Measurements from ENCODE around the gene C13orf46. TPM values are rescaled to one million over a fixed set of nuclear protein-coding genes. Genes with fewer than 3 reads are reported as not detected.

The C13orf46 gene
- total RNA-seq, 1 experiment from 2014 or later: not detected

GRCh38 chr13:113931841-113932459 lies 41.9 kb downstream of the C13orf46 start:
- H3K27ac Mint-ChIP-seq (ENCODE audit: unreplicated experiment): no peak overlapping the region
- intact Hi-C loops (cut with micrococcal nuclease; ENCODE audit: unreplicated experiment): no loop called here
- BruUV-seq (replicated peaks): no TSS peak
- Histone ChIP-seq H3K4me1 (no peaks in the 10 kb centered on the region), H3K36me3 (ENCODE audit: control insufficient read depth, insufficient read depth, low read length) (no peaks in the 10 kb centered on the region), H3K9me3 (no peaks in the 10 kb centered on the region), H3K4me3 (ENCODE audit: low read depth, low read length) (no peak overlapping the region), H3K27me3 (replicated peaks; ENCODE audit: control insufficient read depth, insufficient read depth, low read length) (no peaks in the 10 kb centered on the region)
- H3K4me1 Mint-ChIP-seq (ENCODE audit: low read depth, unreplicated experiment): no peaks in the 10 kb centered on the region
- no peak for TF ChIP-seq CTCF (IDR thresholded peaks at IDR 0.05; ENCODE audit: insufficient read depth in 1 of 2, low read depth in 1 of 2, low read length in 1 of 2, severe bottlenecking in 1 of 2, unreplicated experiment in 1 of 2)
- H3K27me3 Mint-ChIP-seq (ENCODE audit: insufficient read depth, unreplicated experiment): no peaks in the 10 kb centered on the region
- peak in 1 of 2 experiments; percentile 16 for DNase-seq
- no peaks in the 10 kb centered on the region for H3K9me3 Mint-ChIP-seq (ENCODE audit: unreplicated experiment)
- no peak overlapping the region for H3K4me3 Mint-ChIP-seq (ENCODE audit: unreplicated experiment)
- H3K36me3 Mint-ChIP-seq (ENCODE audit: insufficient read depth, unreplicated experiment): no peaks in the 10 kb centered on the region
- CTCF ChIA-PET: no interaction called here
- POLR2A ChIA-PET: no interaction called here

GRCh38 chr13:113930671-113931637 lies 42.9 kb downstream of the C13orf46 start:
- Histone ChIP-seq H3K27me3 (replicated peaks; ENCODE audit: control insufficient read depth, insufficient read depth, low read length) (no peaks in the 10 kb centered on the region), H3K36me3 (ENCODE audit: control insufficient read depth, insufficient read depth, low read length) (no peaks in the 10 kb centered on the region), H3K4me1 (no peaks in the 10 kb centered on the region), H3K4me3 (ENCODE audit: low read depth, low read length) (no peak overlapping the region), H3K9me3 (no peaks in the 10 kb centered on the region)
- no peaks in the 10 kb centered on the region for H3K9me3 Mint-ChIP-seq (ENCODE audit: unreplicated experiment)
- no TSS peak for BruUV-seq (replicated peaks)
- no peak overlapping the region for H3K4me3 Mint-ChIP-seq (ENCODE audit: unreplicated experiment)
- H3K36me3 Mint-ChIP-seq (ENCODE audit: insufficient read depth, unreplicated experiment): no peaks in the 10 kb centered on the region
- no peaks in the 10 kb centered on the region for H3K27me3 Mint-ChIP-seq (ENCODE audit: insufficient read depth, unreplicated experiment)
- H3K27ac Mint-ChIP-seq (ENCODE audit: unreplicated experiment): no peak overlapping the region
- CTCF ChIA-PET: no interaction called here
- peak in 1 of 2 experiments; percentile 26 for DNase-seq
- no peaks in the 10 kb centered on the region for H3K4me1 Mint-ChIP-seq (ENCODE audit: low read depth, unreplicated experiment)
- intact Hi-C loops (cut with micrococcal nuclease; ENCODE audit: unreplicated experiment): no loop called here
- TF ChIP-seq CTCF (IDR thresholded peaks at IDR 0.05; ENCODE audit: insufficient read depth in 1 of 2, low read depth in 1 of 2, low read length in 1 of 2, severe bottlenecking in 1 of 2, unreplicated experiment in 1 of 2): no peak
- POLR2A ChIA-PET: no interaction called here

- Mint-ChIP-seq H3K27ac (ENCODE audit: unreplicated experiment) (no peak overlapping the region), H3K4me3 (ENCODE audit: unreplicated experiment) (no peak overlapping the region), H3K36me3 (ENCODE audit: insufficient read depth, unreplicated experiment) (no peaks in the 10 kb centered on the region), H3K9me3 (ENCODE audit: unreplicated experiment) (no peaks in the 10 kb centered on the region), H3K27me3 (ENCODE audit: insufficient read depth, unreplicated experiment) (peaks cover 5% of the 10 kb centered on the region), H3K4me1 (ENCODE audit: low read depth, unreplicated experiment) (no peaks in the 10 kb centered on the region)
- Histone ChIP-seq H3K9me3 (no peaks in the 10 kb centered on the region), H3K4me1 (no peaks in the 10 kb centered on the region), H3K4me3 (ENCODE audit: low read depth, low read length) (no peak overlapping the region), H3K36me3 (ENCODE audit: control insufficient read depth, insufficient read depth, low read length) (no peaks in the 10 kb centered on the region), H3K27me3 (replicated peaks; ENCODE audit: control insufficient read depth, insufficient read depth, low read length) (no peaks in the 10 kb centered on the region)
- no TSS peak for BruUV-seq (replicated peaks)
- intact Hi-C loops (cut with micrococcal nuclease; ENCODE audit: unreplicated experiment): no loop called here
- peak in 1 of 2 experiments; percentile 31 for DNase-seq
- ChIA-PET CTCF (no interaction called here), POLR2A (no interaction called here)
- TF ChIP-seq CTCF (IDR thresholded peaks at IDR 0.05; ENCODE audit: insufficient read depth in 1 of 2, low read depth in 1 of 2, low read length in 1 of 2, severe bottlenecking in 1 of 2, unreplicated experiment in 1 of 2): no peak
These were observed 44.0 kb downstream of the C13orf46 start for GRCh38 chr13:113929628-113930615.
